HEK293T (cell line): ENCODE data around the gene KDM4C.

ENCODE experiments used
- ARNT ChIP-seq: fragments of 450-650 bp; IDR thresholded peaks from 2 replicates; pipeline ENCODE4 v1.6.1; 2017; ENCODE audit warnings: mild to moderate bottlenecking
- BHLHE40 ChIP-seq: fragments of 450-650 bp; IDR thresholded peaks from 2 replicates; pipeline ENCODE4 v1.6.1; 2016; ENCODE audit warnings: mild to moderate bottlenecking, moderate library complexity, borderline replicate concordance
- ELF4 ChIP-seq: fragments of 450-650 bp; IDR thresholded peaks from 2 replicates; pipeline ENCODE4 v1.6.1; 2017; ENCODE audit warnings: antibody characterized with exemption
- FOXA1 ChIP-seq: fragments of 450-650 bp; IDR thresholded peaks from 2 replicates; pipeline ENCODE4 v1.6.1; 2016; ENCODE audit warnings: mild to moderate bottlenecking
- FOXK2 ChIP-seq: fragments of 450-650 bp; IDR thresholded peaks from 2 replicates; pipeline ENCODE4 v1.6.1; 2016; ENCODE audit warnings: mild to moderate bottlenecking
- FOXM1 ChIP-seq: fragments of 450-650 bp; IDR thresholded peaks from 2 replicates; pipeline ENCODE4 v1.6.1; 2017; ENCODE audit warnings: mild to moderate bottlenecking, borderline replicate concordance
- HDGF ChIP-seq: fragments of 450-650 bp; IDR thresholded peaks from 2 replicates; pipeline ENCODE4 v1.6.1; 2017; ENCODE audit warnings: antibody characterized with exemption, borderline replicate concordance
- L3MBTL2 ChIP-seq: fragments of 450-650 bp; conservative IDR thresholded peaks from 2 replicates; pipeline ENCODE4 v1.6.1; 2016; ENCODE audit warnings: mild to moderate bottlenecking
- LEF1 ChIP-seq: fragments of 450-650 bp; IDR thresholded peaks from 2 replicates; pipeline ENCODE4 v1.6.1; 2017; ENCODE audit warnings: mild to moderate bottlenecking, borderline replicate concordance
- SP1 ChIP-seq: fragments of 450-650 bp; IDR thresholded peaks from 2 replicates; pipeline ENCODE4 v1.6.1; 2017
- SUZ12 ChIP-seq: fragments of 450-650 bp; IDR thresholded peaks from 2 replicates; pipeline ENCODE4 v1.6.1; 2016; ENCODE audit warnings: mild to moderate bottlenecking

DNA sequence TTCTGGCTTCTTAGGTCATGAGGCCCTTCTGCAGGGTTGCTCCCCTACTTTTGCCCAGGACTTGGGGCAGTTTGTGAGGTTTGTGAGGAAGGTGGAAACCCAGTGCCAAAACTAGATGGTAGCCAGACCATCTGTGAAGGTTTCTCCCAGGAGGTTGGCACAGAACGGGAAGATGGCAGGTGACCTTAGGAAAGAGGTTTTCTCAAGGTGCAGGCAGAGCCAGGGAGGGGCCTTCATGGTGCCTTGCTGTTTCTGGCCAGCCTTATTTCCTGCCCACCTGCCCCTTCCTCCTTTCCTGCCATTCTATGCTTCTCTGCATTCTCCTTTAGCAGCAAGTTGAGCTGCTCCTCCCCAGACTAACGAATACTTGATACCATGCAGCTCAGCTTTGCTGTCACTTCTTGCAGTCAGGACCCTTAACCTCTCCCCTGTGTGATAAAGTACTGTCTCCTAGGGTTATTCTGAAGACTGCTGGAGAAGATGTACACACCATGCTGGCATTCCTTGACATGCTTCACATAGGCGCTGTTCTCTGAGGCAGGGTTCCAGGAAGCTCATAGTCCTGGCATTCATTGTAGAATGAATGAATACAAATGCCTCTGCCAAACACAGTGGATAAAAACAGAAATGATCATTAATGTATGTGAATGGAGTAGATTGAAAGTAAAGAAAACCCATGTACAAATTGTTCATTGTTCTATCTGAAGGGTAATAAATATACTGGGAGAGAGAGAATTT is 154.3 kb downstream of the KDM4C start:
- TF ChIP-seq FOXM1 (no peak), SP1 (no peak), L3MBTL2 (no peak), HDGF (no peak), BHLHE40 (no peak), FOXA1 (no peak), LEF1 (no peak), ARNT (no peak), FOXK2 (no peak), SUZ12 (no peak), ELF4 (no peak)
